Panc1 (cell line): ENCODE results near the gene PHF21A.

Source experiments
- CTCF ChIP-seq: fragments of 450-650 bp; IDR thresholded peaks from 2 replicates; pipeline ENCODE4 v1.5.1; 2017; ENCODE audit warnings: mild to moderate bottlenecking
- POLR2AphosphoS5 ChIP-seq: IDR thresholded peaks from 2 replicates; pipeline ENCODE4 v1.6.1; 2012; ENCODE audit warnings: mild to moderate bottlenecking, low read depth, low read length, moderate library complexity
- REST ChIP-seq, 2 experiments: IDR thresholded peaks; 2 replicates each; pipeline ENCODE4 v1.6.1; 2011 to 2012; ENCODE audit warnings: low read depth in 2 of 2, control low read depth in 1 of 2, low read length in 1 of 2, mild to moderate bottlenecking in 1 of 2, moderate library complexity in 1 of 2; ENCODE audit not compliant: insufficient read depth in 1 of 2
- SIN3A ChIP-seq: IDR thresholded peaks from 2 replicates; pipeline ENCODE4 v1.6.1; 2012; ENCODE audit warnings: low read depth, mild to moderate bottlenecking, low read length, moderate library complexity, borderline replicate concordance; ENCODE audit not compliant: insufficient read depth

- TF ChIP-seq POLR2AphosphoS5 (no peak), CTCF (no peak), SIN3A (no peak), REST (IDR thresholded peaks at IDR 0.05; ENCODE audit: insufficient read depth in 1 of 2, low read depth in 2 of 2, low read length in 1 of 2) (no peak)
These were observed 13.9 kb downstream of the PHF21A start for GRCh38 chr11:46107408-46107718.
